Heart left ventricle (tissue), 16 donors: Measurements from ENCODE around the gene MNX1. TPM values are rescaled to one million over a fixed set of nuclear protein-coding genes. Genes with fewer than 3 reads are reported as not detected.
A peak's percentile ranks its signal among the peaks of the same experiment; 100 is the strongest.

Experiments used
- ATAC-seq, 4 donors: fragments of 200-7000 bp; cut with Tn5 transposase; one replicate each; pipeline ENCODE4 v1.9.1; 2020 to 2022; ENCODE audit warnings: moderate library complexity in 4 of 4, mild to moderate bottlenecking in 3 of 4, moderate number of reproducible peaks in 1 of 4
- DNase-seq, 5 donors: peaks; one replicate each; pipeline ENCODE4 v3.0.0-alpha.2; 2020
- H3K27ac ChIP-seq, 12 donors: fragments of 200-600 bp; sonication (generic) in 4 of 12; one replicate each; pipeline versions ENCODE4 v1.5.0 to v1.8.0; 2016 to 2022; ENCODE audit warnings: mild to moderate bottlenecking in 2 of 12
- H3K27me3 ChIP-seq, 9 donors: fragments of 200-600 bp; sonication (generic) in 2 of 9; one replicate each; pipeline versions ENCODE4 v1.5.1 to v1.8.0; 2016 to 2022; ENCODE audit warnings: mild to moderate bottlenecking in 3 of 9
- H3K36me3 ChIP-seq, 9 donors: fragments of 200-600 bp; sonication (generic) in 2 of 9; one replicate each; pipeline versions ENCODE4 v1.5.0 to v1.8.0; 2018 to 2022; ENCODE audit warnings: mild to moderate bottlenecking in 2 of 9
- H3K4me1 ChIP-seq, 12 donors: fragments of 200-600 bp; sonication (generic) in 4 of 12; one replicate each; pipeline versions ENCODE4 v1.5.0 to v1.8.0; 2016 to 2022; ENCODE audit warnings: mild to moderate bottlenecking in 3 of 12
- H3K4me3 ChIP-seq, 12 donors: fragments of 200-600 bp; sonication (generic) in 4 of 12; one replicate each; pipeline versions ENCODE4 v1.5.0 to v1.8.0; 2017 to 2022; ENCODE audit warnings: mild to moderate bottlenecking in 9 of 12, moderate library complexity in 4 of 12
- H3K9me3 ChIP-seq, 12 donors: fragments of 200-600 bp; sonication (generic) in 4 of 12; one replicate each; pipeline versions ENCODE4 v1.5.0 to v1.8.0; 2016 to 2022; ENCODE audit warnings: mild to moderate bottlenecking in 1 of 12
- CTCF ChIP-seq, 12 donors: fragments of 200-600 bp; sonication (generic) in 4 of 12; IDR thresholded peaks; one replicate each; pipeline versions ENCODE4 v1.5.0 to v1.8.0; 2018 to 2022; ENCODE audit warnings: antibody characterized with exemption in 12 of 12, mild to moderate bottlenecking in 5 of 12
- POLR2A ChIP-seq, 2 donors: fragments of 450-650 bp; IDR thresholded peaks; one replicate each; pipeline ENCODE4 v1.6.1; 2017; ENCODE audit warnings: antibody characterized with exemption in 2 of 2, mild to moderate bottlenecking in 2 of 2, moderate library complexity in 2 of 2
- WGBS, 4 donors: extraction: QIAGEN DNeasy Blood & Tissue Kit in 2 of 4; methylation state at CpG; one replicate each; pipeline versions ENCODE4 v1.1.5 to v1.1.7; 2013 to 2018; 5-methylcytosine and 5-hydroxymethylcytosine counted together
- intact Hi-C, 10 donors: fragments of 100-400 bp; cut with DNase I; formaldehyde crosslinking; loops; one replicate each; pipeline versions ENCODE4 v1.11.1 to v1.14.2; 2022
- polyA plus RNA-seq, 2 donors: library from polyadenylated mRNA; stranded (reverse); fragments of 200-250 nt; gene quantifications; one replicate each; pipeline ENCODE4 v1.2.3, GENCODE V29; 2013
- total RNA-seq, 9 donors: library from RNA; depleted of rRNA in 2 of 9; stranded (reverse); fragments of >200 nt in 2 of 9; fragmentation: NEBNext Ultra II Directional in 3 of 9; extraction: Animal tissue kit (Norgen Biotek cat#: 25700) in 3 of 9; gene quantifications; one replicate each; pipeline versions ENCODE4 v1.1.0 to v1.2.4, GENCODE V29; 2016 to 2023
- donor health status: ischemic (EF 13 %, LVEDD 7.1; RV severe dilation, severe dysfunction).
- donor health status: healthy with polysubstance abuse.
- donor health status: DM: no; HTN: yes; CAD: no.
- donor health status: DM: no; HTN: no; CAD: no.
- donor health status: ischemic (EF 25% LVEDD 6.9; RV normal size, moderate dysfunction).
- donor health status: ischemic (EF 25% LVEDD 5.7; RV mildly dilated, moderate dysfunction).
- donor health status: healthy.
- donor health status: DM: yes; HTN: yes; CAD: no.
- donor health status: ischemic (EF 35%, LVEDD 5.7; RV mildly dilated, moderate dysfunction).
- donor health status: nonischemic (EF 11% LVEDD 7.7; RV severe dilation, severe dysfunction).
- donor health status: DM: yes; HTN: yes; CAD: no.
- donor health status: PGD.
- donor health status: ischemic (EF 29% LVEDD 5.4; RV normal size, mild dysfunction).
- donor health status: nonischemic (EF 23%, LVEDD 6.1; RV moderate dilation, normal function).

Gene MNX1
- total and polyA plus RNA-seq, 11 donors: not detected

- H3K9me3 ChIP-seq: no peaks in the 10 kb centered on the region
- no peak for ATAC-seq
- H3K36me3 ChIP-seq: no peaks in the 10 kb centered on the region
- peak overlapping the region in 1 of 12 donors; percentile 4 for H3K4me3 ChIP-seq
- H3K27ac ChIP-seq: no peak overlapping the region
- 2 to 4% (median 3%) methylated on average over 16 to 50 of the region's 50 CpGs for WGBS, 4 donors
- DNase-seq: no peak
- H3K4me1 ChIP-seq: peaks cover 0 to 40% (median 7%) of the 10 kb centered on the region in 12 donors
- intact Hi-C loops: no loop called here
- TF ChIP-seq POLR2A (IDR thresholded peaks at IDR 0.05): no peak
- no peak for TF ChIP-seq CTCF (IDR thresholded peaks at IDR 0.05)
- peaks cover 64 to 100% (median 96%) of the 10 kb centered on the region in 9 donors for H3K27me3 ChIP-seq
Observed at GRCh38 chr7:157018997-157019608, 8.6 kb upstream of the MNX1 start.

- intact Hi-C loops: no loop called here
- peak overlapping the region in 2 of 12 donors; percentile 4 to 6 for H3K4me3 ChIP-seq
- TF ChIP-seq CTCF (IDR thresholded peaks at IDR 0.05): no peak
- no peak for TF ChIP-seq POLR2A (IDR thresholded peaks at IDR 0.05)
Observed at GRCh38 chr7:157018328-157018996, 8.0 kb upstream of the MNX1 start.

DNA sequence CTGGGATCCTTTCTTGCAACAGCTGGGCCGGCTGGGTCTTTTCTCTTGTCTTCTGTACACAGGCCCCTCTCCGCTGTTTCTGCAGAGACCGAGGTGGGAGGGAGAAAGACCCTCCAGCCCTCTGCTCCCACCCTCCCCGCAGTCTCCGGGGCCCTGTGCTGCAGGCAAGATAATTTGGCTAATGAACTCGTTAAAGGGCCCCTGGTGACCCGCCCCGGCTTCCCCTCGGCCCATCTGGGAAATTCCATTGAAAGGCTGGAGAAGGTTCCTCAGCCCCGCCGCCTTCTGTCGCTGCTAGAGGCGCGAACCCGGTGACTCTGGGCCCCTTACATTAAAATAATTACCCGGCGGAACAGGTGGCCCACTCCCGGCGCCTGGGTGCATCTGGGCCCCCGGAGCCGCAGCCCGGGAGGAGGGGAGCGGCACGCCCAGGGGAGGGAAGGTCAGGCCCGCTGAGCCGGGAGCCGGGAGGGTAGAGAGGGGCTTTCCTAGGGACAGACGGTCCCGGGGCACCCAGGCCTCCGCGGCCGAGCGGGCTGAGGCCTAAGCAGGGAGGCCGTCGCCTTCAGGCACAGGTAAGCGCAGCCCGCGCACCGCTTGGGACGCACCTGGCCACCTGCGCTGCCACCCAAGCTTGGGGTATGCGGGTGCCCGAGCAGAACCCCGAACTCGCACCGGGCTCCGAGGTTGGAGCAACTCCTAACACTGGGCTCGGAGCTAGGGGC, 7.3 kb upstream of the MNX1 start:
- ATAC-seq: no peak
- TF ChIP-seq CTCF (IDR thresholded peaks at IDR 0.05) (no peak), POLR2A (IDR thresholded peaks at IDR 0.05) (no peak)
- intact Hi-C loops: no loop called here
- Histone ChIP-seq H3K4me3 (peak overlapping the region in 1 of 12 donors; percentile 6), H3K4me1 (peaks cover 0 to 40% (median 7%) of the 10 kb centered on the region in 12 donors), H3K36me3 (no peaks in the 10 kb centered on the region), H3K27ac (no peak overlapping the region), H3K27me3 (peaks cover 59 to 100% (median 96%) of the 10 kb centered on the region in 9 donors), H3K9me3 (no peaks in the 10 kb centered on the region)
- WGBS, 4 donors: 2 to 3% (median 3%) methylated on average over 23 to 48 of the region's 48 CpGs
- no peak for DNase-seq

More at GRCh38 chr7:157018328-157018996, 8.0 kb upstream of the MNX1 start:
- no peak for DNase-seq
- H3K27ac ChIP-seq: no peak overlapping the region
- no peak for ATAC-seq
- H3K9me3 ChIP-seq: no peaks in the 10 kb centered on the region
- WGBS, 4 donors: 2 to 11% (median 4%) methylated on average over 14 to 49 of the region's 49 CpGs
- H3K36me3 ChIP-seq: no peaks in the 10 kb centered on the region
- H3K4me1 ChIP-seq: peaks cover 0 to 40% (median 7%) of the 10 kb centered on the region in 12 donors
- H3K27me3 ChIP-seq: peaks cover 66 to 100% (median 96%) of the 10 kb centered on the region in 9 donors

- no peak for TF ChIP-seq POLR2A (IDR thresholded peaks at IDR 0.05)
- no peak for TF ChIP-seq CTCF (IDR thresholded peaks at IDR 0.05)
- H3K27ac ChIP-seq: no peak overlapping the region
- no peaks in the 10 kb centered on the region for H3K36me3 ChIP-seq
- intact Hi-C loops: no loop called here
- H3K9me3 ChIP-seq: no peaks in the 10 kb centered on the region
- ATAC-seq (no peak), DNase-seq (no peak)
- peaks cover 56 to 100% (median 96%) of the 10 kb centered on the region in 9 donors for H3K27me3 ChIP-seq
- 5 to 8% (median 7%) methylated on average over 8 to 11 of the region's 11 CpGs for WGBS, 4 donors
- peaks cover 0 to 40% (median 7%) of the 10 kb centered on the region in 12 donors for H3K4me1 ChIP-seq
- no peak overlapping the region for H3K4me3 ChIP-seq
Observed at GRCh38 chr7:157017149-157017548, 6.7 kb upstream of the MNX1 start.
